Suprapubic skin (tissue), 4 donors: ENCODE data around the gene NOS1AP.

Experiments
- CTCF ChIP-seq, 2 donors: fragments of 200-600 bp in 1 of 2; fragments of 450-650 bp in 1 of 2; sonication (generic) in 1 of 2; IDR thresholded peaks; one replicate each; pipeline ENCODE4 v1.5.1; 2016 to 2019; ENCODE audit warnings: antibody characterized with exemption in 2 of 2, mild to moderate bottlenecking in 1 of 2, moderate library complexity in 1 of 2
- POLR2A ChIP-seq, 2 donors: fragments of 450-650 bp; IDR thresholded peaks; one replicate each; pipeline ENCODE4 v1.6.1; 2017; ENCODE audit warnings: antibody characterized with exemption in 2 of 2, mild to moderate bottlenecking in 2 of 2, moderate library complexity in 2 of 2
- POLR2AphosphoS5 ChIP-seq, 3 donors: sonication (generic); formaldehyde crosslinking; IDR thresholded peaks; one replicate each; pipeline ENCODE4 v1.6.1; 2017; ENCODE audit warnings: antibody characterized with exemption in 3 of 3

GRCh38 chr1:162369571-162369970 is 300.1 kb downstream of the NOS1AP start:
- TF ChIP-seq CTCF (IDR thresholded peaks at IDR 0.05) = no peak
- no peak for TF ChIP-seq POLR2A (IDR thresholded peaks at IDR 0.05)
- TF ChIP-seq POLR2AphosphoS5 (IDR thresholded peaks at IDR 0.05) = no peak
